NCI-H446 treated with DMSO at 0.1 percent for 48 hours (cell line): ENCODE data around the gene TGFA.

Experiments
- DNase-seq: peaks from one replicate; lab custom pipeline; 2025; lab: John Stamatoyannopoulos, UW

The TGFA gene

DNA sequence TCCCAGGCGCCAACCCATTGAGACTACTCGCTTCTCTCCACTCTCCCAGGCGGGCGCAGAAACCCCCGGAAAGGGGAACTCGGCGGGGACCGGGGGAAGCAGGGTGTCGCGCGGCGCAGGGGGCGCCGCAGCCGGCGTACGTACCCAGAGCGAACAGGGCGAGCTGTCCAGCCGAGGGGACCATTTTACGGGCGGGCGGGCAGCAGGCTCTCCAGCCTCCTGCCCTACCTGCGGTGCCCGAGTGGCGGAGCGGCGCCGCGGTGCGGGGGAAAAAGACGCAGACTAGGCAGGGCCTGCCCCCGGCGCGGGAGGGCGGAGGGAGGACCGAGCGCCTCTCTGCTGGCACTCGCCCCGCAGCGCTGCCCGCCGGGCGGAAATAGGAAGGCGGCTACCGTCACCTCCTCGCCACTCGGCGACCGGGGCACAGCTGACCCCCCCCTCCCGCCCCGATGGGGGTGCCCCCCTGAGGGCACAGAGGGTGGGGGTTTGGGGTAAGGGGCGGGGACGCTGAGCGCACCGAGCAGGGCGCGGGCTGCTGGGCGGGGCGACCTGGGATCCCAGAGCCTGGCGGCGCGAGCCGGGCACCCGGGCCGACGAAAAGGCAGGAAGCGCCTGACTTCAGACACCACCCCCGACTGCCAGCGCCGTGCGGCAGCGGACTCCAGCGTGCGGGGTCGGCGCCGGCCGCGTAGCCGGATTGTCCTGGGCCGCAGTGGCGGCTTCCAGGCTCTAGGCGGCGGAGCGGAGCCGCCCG lies at the start of gene TGFA:
Gene TGFA (minus strand): TSS at position 243 of the 754 bp plus-strand sequence. CDS start 59 bp downstream, at position 184.
- DNase-seq = no peak

DNA sequence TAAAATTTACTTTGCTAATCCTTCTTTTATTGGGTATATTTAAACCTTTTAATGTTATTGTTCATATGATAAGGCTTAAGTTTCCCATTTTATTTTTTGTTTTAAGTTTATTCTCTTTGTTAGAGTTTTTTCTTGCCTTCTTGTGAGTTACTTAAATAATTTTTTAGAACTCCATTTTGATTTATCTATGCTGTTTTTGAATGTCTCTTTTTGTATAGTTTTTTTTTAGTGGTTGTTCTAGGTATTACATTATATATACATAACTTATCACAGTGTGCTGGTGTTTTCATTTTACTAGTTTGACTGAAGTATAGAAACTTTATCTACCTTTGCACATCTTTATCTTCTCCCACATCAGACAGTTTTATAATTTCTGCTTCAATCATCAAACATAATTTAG lies 49.4 kb upstream of the TGFA start:
- no peak for DNase-seq

DNA sequence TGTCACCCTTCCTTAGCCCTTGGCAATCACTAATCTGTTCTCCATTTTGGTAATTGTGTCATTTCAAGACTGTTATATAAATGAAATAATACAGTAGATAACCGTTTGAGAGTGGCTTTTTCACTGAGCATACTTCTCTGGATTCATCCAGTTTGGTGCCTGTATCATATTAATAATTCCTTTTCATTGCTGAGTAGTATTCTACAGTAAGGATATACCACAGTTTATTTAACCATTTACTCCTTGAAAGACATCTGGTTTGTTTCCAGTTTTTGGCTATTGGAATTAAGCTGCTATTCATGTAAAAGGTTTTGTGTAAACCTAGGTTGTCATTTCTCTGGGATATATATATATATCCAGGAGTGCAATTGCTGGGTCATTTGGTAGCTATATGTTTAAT lies 44.6 kb upstream of the TGFA start:
- DNase-seq = no peak

DNA sequence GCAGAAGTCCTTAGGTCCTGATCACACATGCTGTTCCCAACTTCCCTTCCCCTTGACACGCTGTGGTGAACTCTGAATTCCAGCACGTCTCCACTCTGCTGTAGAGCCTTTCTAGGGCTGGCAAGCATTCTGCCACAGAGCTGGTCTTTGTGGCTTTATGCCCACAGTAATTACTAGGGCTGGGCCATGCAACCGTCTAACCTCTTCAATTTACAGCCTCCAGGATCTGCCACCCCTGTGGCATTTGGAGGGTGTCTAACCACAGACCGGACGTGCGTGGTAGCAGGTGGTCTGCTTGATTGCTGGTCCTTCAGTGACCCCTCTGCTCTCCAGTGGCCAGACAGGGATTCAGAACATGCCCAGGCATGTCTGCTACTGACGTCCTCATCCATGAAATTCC lies 43.1 kb upstream of the TGFA start:
- DNase-seq = no peak

DNA sequence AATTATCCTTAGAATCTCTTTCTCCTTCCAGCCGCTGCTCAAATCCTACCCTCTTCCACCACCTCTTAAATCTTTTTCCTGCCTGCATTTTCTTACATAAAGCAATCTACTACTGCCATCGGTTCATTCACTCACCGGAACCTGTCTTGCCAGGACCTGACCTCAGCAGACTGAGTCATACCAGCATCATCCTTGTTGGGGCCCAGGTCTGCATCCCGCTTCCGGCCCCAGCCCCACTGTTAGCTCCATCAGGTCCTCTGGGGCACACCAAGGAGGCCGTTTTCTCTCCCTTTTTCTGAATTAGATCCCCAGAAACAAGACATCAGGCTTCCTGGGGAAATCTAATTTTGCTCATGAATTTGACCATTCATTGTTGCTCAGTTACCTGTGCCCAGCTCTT lies 42.7 kb upstream of the TGFA start:
- DNase-seq = no peak

DNA sequence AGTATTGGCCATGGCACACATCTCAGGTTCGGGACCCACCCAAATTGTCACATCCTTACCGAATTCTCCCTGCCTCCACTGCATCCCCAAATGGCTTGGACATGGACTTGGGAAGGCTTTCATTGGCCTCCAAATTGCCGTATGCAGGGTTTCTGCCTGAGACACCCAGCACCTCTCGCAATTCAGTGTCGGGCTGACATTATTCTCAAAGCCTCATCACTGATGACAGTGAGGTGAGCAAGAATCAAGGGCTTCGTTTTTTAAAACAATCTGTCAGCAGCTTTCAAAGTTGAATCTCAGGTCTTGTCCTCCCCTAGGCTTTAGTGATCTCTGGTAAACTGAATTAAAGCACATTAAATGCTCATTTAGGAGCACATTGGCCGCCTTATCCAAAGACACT lies 29.5 kb upstream of the TGFA start:
- DNase-seq = no peak

DNA sequence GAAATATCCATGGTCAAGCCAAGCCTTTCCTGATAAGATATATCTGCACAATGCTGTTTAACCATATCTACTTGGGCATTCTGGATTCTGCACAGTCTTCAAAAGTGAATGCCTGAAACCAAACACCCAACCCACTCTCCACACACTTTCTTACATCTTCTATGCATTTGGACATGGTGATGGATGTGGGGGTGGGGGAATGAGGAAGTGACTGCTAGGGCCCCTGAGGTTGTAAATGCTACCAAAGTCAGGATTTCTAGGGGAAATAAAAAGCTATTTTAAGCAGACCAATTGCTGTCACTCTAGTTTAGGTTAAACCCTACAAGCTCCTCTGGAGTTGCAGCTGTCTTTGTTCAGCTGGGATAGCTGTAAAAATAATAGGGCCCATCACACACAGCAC lies 26.7 kb upstream of the TGFA start:
- DNase-seq = no peak

DNA sequence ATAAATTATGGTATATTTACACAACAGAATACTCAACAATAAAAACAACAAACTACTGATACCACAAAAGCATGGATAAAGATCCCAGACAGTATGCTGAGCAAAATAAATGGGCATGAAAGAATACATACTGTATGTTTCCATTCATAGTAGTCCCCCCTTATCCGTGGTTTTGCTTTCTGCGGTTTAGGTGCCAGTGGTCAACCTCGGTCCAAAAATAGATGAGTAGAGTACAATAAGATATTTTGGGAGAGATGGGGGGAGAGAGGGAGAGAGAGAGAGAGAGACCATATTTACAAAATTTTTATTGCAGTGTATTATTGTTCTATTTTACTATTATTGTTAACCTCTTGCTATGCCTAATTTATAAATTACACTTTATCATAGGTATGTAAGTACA lies 21.0 kb upstream of the TGFA start:
- no peak for DNase-seq

DNA sequence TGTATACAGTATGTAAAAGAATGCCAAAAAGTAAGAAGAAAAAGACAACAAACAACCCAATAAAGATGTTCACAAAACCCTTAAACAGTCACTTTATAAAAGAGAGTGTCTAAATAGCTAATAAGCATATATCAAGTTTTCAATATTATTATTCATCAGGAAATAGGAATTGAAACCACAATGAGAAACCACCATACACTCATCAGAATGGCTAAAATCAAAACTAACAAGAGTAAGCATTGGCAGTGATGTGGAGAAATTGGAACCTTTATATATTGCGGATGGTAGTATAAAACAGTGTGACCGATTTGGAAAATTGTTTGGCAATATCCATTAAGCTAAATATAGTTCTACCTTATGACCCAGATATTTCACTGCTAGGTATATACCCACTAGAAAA lies 20.5 kb upstream of the TGFA start:
- DNase-seq = no peak

DNA sequence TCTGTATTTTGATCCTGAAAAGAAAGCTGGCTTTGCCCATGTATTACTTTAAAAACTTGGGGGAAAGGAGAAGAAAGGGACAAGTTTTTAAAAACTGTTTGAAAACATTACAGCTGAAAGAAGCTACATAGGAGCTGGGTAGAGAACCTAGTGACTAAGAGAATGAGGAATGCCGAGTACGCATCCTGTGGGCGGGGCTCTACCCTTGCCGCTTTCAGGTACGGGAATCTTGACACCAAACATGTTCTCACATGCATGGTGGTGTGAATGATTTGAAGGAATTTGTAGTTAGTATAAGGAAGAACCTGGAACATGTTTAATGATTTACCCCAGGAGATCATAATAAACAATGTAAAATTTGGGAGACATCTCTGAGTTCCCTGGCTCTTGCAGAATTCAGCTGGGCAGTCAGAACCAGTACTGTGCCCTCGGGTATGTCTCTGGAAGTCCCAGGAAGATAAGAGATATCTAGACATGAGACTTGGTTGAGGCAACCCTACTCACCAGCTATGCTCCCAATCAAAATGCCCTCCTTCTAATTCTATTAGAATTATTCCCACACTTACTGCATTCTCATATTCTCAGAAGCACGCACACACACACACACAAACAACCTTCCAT lies 16.5 kb upstream of the TGFA start:
- DNase-seq = no peak

DNA sequence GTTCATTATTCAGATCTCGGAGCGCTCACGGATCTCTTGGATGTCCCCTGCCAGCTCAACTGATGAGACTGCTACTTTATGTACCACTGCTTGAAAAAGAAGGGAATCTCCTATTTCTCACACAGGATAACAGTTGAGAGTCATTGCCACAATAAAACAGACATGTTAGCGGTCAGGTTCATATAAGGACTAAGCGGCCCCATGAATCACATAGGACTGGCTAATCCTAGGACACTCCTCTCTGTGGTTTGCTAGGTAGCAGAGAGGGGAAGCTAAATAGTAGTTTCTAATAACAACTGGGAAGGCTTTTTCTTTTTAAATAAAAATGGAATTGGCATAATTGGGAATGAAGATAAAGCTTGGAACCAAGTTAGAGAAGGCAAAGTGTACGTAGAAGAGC lies 15.9 kb upstream of the TGFA start:
- no peak for DNase-seq

DNA sequence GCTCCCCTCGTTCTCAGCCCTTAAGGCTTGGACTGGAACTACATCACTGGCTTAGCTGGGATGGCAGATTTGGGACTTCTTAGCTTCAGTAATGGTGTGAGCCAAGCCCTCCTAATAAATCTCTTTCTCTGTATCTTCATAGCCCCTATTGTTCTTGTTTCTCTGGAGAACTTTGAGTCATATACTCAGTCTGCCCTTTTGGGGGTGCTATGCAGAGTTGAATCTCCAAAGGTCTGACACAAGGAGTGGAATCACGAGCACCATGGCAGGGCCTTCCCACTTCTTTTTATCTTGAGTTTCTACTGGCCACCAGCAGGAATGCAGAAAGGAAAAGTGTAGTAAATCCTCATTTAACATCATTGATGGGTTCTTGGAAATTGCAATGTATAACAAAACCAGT lies 13.3 kb upstream of the TGFA start:
- no peak for DNase-seq

DNA sequence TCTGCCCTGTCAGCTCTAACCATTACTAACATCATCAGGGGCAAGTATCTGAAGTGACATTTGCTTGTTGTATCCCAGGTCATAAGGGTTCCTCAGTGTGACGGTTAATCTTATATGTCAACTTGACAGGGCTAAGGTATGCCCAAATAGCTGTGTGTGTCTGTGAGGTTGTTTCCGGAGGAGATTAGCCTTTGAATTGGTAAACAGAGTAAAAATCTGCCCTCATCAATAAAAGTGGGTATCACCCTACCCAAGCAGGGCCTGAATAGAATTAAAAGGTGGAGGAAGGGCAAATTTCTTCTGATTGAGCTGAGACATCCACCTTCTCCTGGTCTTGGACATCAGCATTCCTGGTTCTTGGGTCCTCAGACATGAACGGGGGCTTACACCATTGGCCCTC lies 12.8 kb upstream of the TGFA start:
- no peak for DNase-seq

DNA sequence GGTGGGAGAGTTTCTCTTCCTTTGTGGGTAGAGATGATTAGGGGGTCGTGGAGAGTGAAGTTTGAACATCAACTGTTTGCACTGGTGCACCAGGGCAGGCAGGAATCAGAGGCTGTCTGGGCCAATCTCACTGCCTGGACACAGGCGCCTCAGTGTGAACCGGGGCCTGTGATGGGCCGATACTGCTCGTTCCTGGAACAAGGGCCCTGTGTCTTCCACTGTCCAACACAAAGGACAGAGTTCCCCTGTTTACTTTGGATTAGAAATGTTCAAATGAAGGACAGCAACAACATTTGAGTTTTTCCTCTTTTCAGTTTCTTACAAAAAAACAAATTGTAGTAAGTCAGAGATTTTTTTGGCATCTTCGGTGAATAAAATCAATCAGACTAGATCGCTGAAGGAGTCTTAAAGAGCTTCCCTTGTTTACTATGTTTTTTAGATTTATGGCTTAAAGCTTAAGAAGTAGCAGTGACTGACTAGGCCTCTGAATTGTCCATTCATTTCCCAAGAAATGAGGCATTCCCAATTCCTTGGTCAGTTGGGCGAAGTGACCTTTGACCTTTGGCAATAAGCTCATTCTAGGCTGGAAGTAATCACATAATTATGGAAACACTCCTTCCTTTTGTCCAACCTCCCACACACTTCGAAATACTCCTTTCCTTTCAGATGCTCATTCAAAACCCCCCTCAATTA lies 11.6 kb upstream of the TGFA start:
- no peak for DNase-seq

DNA sequence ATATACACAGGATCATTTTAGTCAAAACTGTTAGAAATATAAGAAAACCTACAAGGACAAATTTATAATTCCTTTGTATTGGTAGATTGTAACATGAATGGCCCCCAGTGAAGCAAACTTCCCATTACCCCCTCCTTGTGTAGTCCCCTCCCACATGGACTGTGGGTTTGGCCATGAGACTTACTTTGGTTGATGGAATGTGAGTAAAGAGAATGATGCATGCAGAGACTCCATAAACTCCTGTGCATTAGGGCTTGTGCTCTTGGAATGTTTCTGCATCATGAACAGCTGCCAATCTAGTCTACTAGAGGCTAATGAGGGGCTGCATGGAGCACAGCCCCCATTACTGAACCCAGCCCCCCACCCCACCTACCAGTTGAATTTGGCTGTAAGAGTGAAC lies 8.3 kb upstream of the TGFA start:
- DNase-seq = no peak

DNA sequence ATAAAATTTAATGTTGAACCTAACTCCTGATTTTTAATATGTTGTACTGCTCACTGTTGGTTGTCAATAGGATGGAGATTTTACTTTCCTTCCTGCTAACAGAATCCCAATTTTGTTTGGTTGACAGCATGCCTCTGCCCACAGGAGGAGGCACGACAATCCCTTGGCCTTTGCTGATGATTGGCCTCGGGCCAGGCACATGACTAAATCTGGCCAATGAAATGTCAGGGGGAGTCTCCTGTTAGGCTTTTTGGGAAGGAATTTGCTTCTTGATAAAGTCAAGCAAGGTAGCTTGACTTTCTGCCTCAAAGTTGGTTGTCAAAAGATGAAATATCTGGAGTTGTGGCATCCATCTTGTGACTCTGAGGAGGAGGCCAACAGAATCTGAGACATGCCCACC lies 6.8 kb upstream of the TGFA start:
- DNase-seq = no peak

DNA sequence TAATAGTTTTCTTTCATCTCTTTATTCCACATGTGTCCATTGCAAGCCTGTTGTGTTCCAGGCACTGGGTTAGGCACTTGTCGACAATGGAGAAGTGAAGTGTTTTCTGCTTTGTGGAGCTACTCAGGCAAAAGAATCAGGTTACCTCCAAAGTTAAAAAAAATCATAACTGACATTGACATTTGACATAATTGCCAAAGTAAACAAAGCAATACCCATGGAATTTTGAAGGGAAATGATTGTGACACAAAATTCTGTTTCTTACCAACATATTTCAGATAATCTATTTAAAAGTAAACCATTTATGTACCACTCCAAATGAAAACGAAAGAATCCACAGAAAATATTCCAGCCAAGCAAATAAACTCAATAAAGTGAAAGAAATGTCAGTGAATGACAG lies 6.4 kb upstream of the TGFA start:
- DNase-seq = no peak

DNA sequence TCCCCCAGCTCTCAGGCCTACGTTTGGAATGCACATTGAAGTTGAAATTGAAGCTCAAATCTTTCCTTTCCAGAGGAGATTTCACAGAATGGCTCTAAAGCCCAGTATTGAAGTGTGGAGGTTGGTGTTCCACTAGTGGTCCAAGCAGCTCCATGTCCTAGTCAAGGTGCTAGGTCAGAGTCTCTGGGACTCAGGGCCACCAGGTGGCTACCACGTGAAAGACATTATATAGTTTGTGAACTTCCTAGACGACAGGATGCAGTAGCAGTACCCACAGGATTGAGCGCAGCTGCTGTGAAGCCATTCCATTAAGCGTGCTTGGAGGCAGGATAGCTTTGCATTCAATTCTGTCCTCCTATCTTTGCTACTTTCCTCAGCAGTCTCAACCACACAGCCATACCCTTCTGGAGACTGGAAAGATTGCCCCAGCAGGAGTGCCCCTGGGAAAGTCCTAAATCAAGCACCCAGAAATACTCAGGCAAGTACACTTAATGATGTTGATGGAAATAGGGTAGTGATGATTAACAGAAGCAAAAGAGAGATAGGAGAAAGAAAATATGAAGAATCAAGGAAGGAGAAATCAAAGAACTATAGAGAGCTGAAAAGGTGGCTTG lies 4.7 kb upstream of the TGFA start:
- no peak for DNase-seq

DNA sequence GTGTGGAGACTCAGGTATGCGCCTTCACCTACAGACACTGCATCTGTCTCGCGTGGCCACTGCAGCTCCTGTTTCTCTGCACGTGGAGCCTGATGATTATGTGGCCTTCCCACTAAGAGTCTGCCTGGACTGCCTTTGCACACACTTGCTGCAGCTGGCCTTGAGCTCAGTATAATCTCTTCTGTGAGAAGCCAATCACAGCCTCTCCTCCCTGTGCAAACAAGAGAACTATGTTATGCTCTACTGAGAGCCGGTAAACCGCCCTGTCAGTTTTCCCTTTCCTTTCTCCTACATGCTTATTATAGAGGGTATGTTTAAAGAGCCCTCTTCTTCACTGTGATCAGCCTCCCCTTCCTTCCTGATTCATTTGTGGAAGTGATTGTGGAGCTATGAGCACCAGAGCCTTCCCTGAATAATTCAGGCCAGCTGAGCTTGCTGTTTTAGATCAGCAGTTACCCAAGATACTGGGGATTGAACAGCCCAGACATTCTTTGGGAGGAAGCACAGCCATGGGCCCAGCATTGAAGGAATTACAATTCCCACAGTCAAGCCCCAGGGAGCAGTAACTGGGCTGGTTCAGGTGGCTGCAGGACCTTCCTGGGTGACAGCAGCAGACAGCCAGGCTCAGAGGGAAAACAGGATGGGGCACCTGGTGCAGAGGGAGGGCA lies 3.7 kb upstream of the TGFA start:
- DNase-seq = no peak

DNA sequence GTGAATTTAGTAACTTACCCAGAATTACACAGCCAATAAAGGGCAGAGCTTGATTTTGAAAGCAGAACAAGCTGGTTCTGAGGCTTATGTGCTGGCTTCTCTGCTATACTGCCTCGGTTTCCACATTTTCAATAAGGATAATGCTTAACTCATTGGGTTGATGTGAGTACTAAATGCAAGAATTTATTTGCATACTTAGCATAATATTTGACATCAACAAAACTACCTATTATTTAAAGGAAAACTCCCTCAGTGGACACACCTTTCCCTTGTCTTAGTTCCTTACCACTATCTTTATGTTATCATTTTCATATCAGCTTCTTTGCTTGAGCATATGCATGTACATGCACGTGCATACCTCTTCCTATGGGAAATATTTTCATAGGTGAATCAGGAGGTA lies 3.0 kb upstream of the TGFA start:
- no peak for DNase-seq

DNA sequence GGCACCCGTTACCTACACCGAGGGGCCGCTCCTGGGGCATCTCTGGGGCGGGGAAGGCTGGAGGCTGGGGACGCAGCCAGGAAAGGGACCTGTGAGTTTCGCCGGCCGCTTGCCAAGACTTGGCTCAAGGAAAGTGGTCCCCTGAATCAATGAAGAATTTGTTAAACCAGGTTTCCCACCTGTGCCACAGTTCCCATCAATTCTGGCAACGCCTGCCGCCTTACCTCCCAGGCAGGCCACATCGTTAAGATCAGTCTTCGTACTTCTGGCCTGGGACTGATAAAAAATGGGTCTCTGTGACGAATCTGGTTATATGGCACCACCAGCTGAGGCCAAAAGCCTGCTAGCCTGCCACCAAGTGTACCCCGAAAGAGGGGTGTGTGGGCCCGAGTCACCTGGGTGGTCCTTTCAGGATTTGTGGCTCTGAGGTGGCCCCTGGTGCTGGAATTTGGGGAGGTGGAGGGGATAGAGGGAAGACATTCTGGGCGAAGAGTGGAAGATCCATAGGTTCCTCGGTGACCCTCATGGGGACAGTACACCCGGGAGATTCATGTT lies 789 bp upstream of the TGFA start:
- no peak for DNase-seq

DNA sequence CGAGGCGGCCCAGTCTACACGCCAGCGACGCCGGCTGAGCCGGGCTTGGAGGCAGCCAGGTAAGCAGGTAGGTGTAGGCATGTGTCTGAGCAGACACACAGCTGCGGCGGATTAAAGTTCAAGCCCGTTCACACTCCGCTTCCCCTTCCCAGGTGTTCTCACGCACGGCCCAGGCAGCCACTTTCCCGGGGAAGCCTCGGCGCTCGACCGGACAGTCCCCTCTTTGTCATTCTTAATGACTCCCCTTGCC lies 367 bp downstream of the TGFA start:
- no peak for DNase-seq
